ENCODE results near the gene CFAP77. TPM values are rescaled to one million over a fixed set of nuclear protein-coding genes. Genes with fewer than 3 reads are reported as not detected.

CFAP77 gene
- total RNA-seq, 4 donors from 2014 or later, result not detected

DNA sequence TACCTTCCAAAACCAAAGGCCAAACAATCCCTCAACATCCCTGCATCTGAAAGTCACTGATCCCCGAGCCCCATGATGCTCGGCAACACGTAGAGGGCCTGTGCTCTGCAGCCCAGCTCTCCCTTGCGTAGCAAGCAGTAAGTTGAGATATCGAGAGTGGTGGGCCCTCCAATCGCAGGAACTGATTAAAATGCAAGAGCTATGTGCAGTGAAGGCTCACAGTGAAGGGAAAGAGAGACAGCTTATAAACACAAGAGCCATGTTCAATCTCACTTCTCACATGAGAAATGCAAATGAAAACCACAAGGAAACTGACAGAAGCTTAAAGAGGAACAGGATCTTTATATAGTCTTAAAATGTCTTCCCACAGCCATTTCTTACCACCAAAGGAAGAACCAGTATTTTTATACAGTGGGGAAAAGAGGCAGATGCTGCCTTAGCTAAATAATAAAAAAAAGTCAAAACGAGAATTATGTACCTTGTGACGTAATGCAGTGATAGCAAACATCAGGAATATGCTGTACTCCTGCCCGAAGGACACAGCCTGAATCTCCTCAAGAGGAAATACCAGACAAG lies 28.0 kb upstream of the CFAP77 start:
- DNase-seq (ENCODE audit: extremely low spot score), result no peak
- intact Hi-C loops (cut with DNase I), result no loop called here

DNA sequence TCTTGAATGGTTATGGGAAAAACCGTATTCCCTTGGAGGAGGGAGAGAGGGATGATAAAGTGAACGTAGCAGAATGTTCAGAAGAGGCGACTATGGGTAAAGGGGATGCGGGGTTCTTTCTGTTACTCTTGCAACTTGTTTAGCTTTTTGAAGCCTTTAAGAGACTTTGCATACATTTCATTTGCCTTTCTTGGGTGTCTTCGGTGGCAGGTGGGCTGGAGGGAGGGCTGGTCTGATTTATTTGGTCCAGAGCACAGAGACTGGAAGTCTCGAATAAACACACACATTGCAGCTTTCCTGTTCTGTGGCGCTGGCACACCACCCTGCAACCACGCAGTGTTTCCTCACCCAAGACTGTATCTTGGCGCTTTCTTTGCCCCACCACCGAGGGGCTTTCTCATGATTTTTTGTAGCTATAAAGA lies 26.5 kb upstream of the CFAP77 start:
- Histone ChIP-seq H3K4me3 (no peak overlapping the region), H3K9me3 (no peaks in the 10 kb centered on the region), H3K27me3 (no peaks in the 10 kb centered on the region), H3K36me3 (peaks cover 50 to 100% (median 83%) of the 10 kb centered on the region in 4 donors), H3K27ac (replicated peaks in 1 of 4) (no peak overlapping the region), H3K4me1 (no peaks in the 10 kb centered on the region)
- intact Hi-C loops (cut with DNase I), result no loop called here
- no peak for TF ChIP-seq POLR2AphosphoS5 (IDR thresholded peaks at IDR 0.05)
- TF ChIP-seq POLR2A (IDR thresholded peaks at IDR 0.05; ENCODE audit: low read depth), result no peak
- TF ChIP-seq, protein P1, sequence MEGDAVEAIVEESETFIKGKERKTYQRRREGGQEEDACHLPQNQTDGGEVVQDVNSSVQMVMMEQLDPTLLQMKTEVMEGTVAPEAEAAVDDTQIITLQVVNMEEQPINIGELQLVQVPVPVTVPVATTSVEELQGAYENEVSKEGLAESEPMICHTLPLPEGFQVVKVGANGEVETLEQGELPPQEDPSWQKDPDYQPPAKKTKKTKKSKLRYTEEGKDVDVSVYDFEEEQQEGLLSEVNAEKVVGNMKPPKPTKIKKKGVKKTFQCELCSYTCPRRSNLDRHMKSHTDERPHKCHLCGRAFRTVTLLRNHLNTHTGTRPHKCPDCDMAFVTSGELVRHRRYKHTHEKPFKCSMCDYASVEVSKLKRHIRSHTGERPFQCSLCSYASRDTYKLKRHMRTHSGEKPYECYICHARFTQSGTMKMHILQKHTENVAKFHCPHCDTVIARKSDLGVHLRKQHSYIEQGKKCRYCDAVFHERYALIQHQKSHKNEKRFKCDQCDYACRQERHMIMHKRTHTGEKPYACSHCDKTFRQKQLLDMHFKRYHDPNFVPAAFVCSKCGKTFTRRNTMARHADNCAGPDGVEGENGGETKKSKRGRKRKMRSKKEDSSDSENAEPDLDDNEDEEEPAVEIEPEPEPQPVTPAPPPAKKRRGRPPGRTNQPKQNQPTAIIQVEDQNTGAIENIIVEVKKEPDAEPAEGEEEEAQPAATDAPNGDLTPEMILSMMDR (IDR thresholded peaks at IDR 0.05), result no peak
- no peak for TF ChIP-seq EP300 (IDR thresholded peaks at IDR 0.05)
- WGBS, result 86% methylated on average over 10 of the region's 10 CpGs
- no peak for DNase-seq (ENCODE audit: extremely low spot score)

More for the DNA sequence above, 28.0 kb upstream of the CFAP77 start:
- no peaks in the 10 kb centered on the region for H3K4me1 ChIP-seq
- H3K27me3 ChIP-seq, result no peaks in the 10 kb centered on the region
- WGBS, result 94% methylated on average over 9 of the region's 9 CpGs
- peaks cover 40 to 100% (median 83%) of the 10 kb centered on the region in 4 donors for H3K36me3 ChIP-seq
- H3K4me3 ChIP-seq, result no peak overlapping the region
- TF ChIP-seq POLR2AphosphoS5 (IDR thresholded peaks at IDR 0.05) (no peak), EP300 (IDR thresholded peaks at IDR 0.05) (no peak), POLR2A (IDR thresholded peaks at IDR 0.05; ENCODE audit: low read depth) (no peak)
- TF ChIP-seq, protein P1 (IDR thresholded peaks at IDR 0.05), result no peak
- no peak overlapping the region for H3K27ac ChIP-seq (replicated peaks in 1 of 4)
- no peaks in the 10 kb centered on the region for H3K9me3 ChIP-seq

DNA sequence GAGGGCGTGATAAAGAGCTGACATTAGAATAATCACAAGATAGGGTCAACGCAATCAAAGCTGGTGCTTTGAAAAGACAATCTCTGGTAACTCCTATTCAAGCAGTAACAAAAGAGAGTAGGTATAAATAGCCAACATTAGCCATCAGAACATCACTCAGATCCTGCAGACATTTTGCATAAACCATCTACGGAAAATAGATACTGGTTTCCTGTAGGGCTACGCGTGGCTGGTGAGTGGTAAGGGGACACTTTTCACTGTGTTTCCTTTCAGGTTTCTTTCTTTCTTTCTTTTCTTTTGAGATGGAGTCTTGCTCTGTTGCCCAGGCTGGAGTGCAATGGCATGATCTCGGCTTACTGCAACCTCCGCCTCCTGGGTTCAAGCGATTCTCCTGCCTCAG lies 25.6 kb upstream of the CFAP77 start:
- H3K4me3 ChIP-seq, result no peak overlapping the region
- intact Hi-C loops (cut with DNase I), result no loop called here
- 94% methylated on average over 8 of the region's 8 CpGs for WGBS
- peaks cover 50 to 100% (median 82%) of the 10 kb centered on the region in 4 donors for H3K36me3 ChIP-seq
- no peaks in the 10 kb centered on the region for H3K4me1 ChIP-seq
- no peaks in the 10 kb centered on the region for H3K27me3 ChIP-seq
- H3K9me3 ChIP-seq, result no peaks in the 10 kb centered on the region
- TF ChIP-seq POLR2AphosphoS5 (IDR thresholded peaks at IDR 0.05) (no peak), POLR2A (IDR thresholded peaks at IDR 0.05; ENCODE audit: low read depth) (no peak), EP300 (IDR thresholded peaks at IDR 0.05) (no peak)
- TF ChIP-seq, protein P1 (IDR thresholded peaks at IDR 0.05), result no peak
- no peak overlapping the region for H3K27ac ChIP-seq (replicated peaks in 1 of 4)
- DNase-seq (ENCODE audit: extremely low spot score), result no peak

DNA sequence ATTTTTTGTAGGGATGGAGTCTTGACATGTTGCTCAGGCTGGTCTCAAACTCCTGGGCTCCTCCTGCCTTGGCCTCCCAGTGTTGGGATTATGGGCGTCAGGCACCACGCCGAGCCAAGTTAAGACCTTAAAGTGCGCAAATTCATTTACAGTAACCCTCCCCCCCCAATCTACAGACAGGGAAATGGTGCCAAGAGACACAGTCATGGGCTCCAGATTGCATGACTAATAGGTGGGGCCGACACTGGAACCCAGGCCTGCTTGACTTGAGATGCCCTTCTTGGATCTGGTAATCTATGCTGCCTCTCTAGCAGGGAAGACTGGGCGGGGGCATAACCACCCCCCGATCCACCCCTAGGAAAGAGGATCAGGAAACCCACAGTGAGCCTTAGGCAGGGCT lies 22.9 kb upstream of the CFAP77 start:
- TF ChIP-seq POLR2AphosphoS5 (IDR thresholded peaks at IDR 0.05) (no peak), EP300 (IDR thresholded peaks at IDR 0.05) (no peak), POLR2A (IDR thresholded peaks at IDR 0.05; ENCODE audit: low read depth) (no peak)
- TF ChIP-seq, protein P1 (IDR thresholded peaks at IDR 0.05), result no peak
- Histone ChIP-seq H3K27ac (replicated peaks in 1 of 4) (no peak overlapping the region), H3K4me1 (no peaks in the 10 kb centered on the region), H3K4me3 (no peak overlapping the region), H3K9me3 (no peaks in the 10 kb centered on the region), H3K27me3 (no peaks in the 10 kb centered on the region), H3K36me3 (peaks cover 72 to 100% (median 90%) of the 10 kb centered on the region in 4 donors)
- intact Hi-C loops (cut with DNase I), result no loop called here
- DNase-seq (ENCODE audit: extremely low spot score), result no peak
- WGBS, result 86% methylated on average over 3 of the region's 7 CpGs

DNA sequence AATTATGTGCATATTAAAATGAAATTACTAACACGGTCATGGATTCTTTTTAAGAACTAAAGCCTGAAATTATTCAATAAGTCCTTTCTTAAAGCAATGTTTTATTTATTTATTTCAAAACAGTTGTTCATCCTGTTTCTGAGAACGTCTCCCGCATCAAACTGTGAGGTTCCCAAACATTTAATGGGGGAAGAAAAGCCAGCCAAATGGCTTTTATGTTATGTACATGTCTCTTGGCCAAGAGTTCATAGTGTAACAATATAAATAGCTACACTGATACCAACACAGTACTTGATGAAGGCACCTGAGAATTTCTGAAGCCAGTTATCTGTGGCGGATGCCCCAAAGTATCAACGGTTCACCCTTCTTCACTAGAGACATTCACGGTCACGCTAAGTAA lies 19.0 kb upstream of the CFAP77 start:
- intact Hi-C loops (cut with DNase I), result no loop called here
- 78% methylated on average over 7 of the region's 7 CpGs for WGBS
- TF ChIP-seq EP300 (IDR thresholded peaks at IDR 0.05) (no peak), POLR2AphosphoS5 (IDR thresholded peaks at IDR 0.05) (no peak), POLR2A (IDR thresholded peaks at IDR 0.05; ENCODE audit: low read depth) (no peak)
- TF ChIP-seq, protein P1 (IDR thresholded peaks at IDR 0.05), result no peak
- no peak overlapping the region for H3K4me3 ChIP-seq
- no peaks in the 10 kb centered on the region for H3K4me1 ChIP-seq
- no peak for DNase-seq (ENCODE audit: extremely low spot score)
- H3K27ac ChIP-seq (replicated peaks in 1 of 4), result no peak overlapping the region
- H3K36me3 ChIP-seq, result peaks cover 81 to 100% (median 96%) of the 10 kb centered on the region in 4 donors
- H3K9me3 ChIP-seq, result no peaks in the 10 kb centered on the region
- H3K27me3 ChIP-seq, result no peaks in the 10 kb centered on the region
